Measurements from ENCODE around the gene CHKA.
A peak's percentile ranks its signal among the peaks of the same experiment; 100 is the strongest.

Gene CHKA

GRCh38 chr11:68030318-68031143 is 90.7 kb downstream of the CHKA start, which contains the start of gene NDUFS8:
Gene NDUFS8 (plus strand): TSS chr11:68030681. CDS start chr11:68032152, 1,471 bp downstream.
- DNase-seq = peak; percentile 84

- no peak for DNase-seq
These were observed 92.2 kb downstream of the CHKA start for GRCh38 chr11:68028802-68029545.

- no peak for DNase-seq
These were observed 93.5 kb downstream of the CHKA start for GRCh38 chr11:68027667-68028066.

GRCh38 chr11:68026391-68027105 is 94.6 kb downstream of the CHKA start:
- no peak for DNase-seq

GRCh38 chr11:68025047-68025446 is 96.1 kb downstream of the CHKA start:
- no peak for DNase-seq

- DNase-seq = no peak
These were observed 96.7 kb downstream of the CHKA start for GRCh38 chr11:68024508-68024907.

- DNase-seq = no peak
These were observed 98.7 kb downstream of the CHKA start for GRCh38 chr11:68022531-68022930.

GRCh38 chr11:68021167-68021787 is 99.9 kb downstream of the CHKA start:
- DNase-seq = no peak

- DNase-seq = no peak
These were observed 100.6 kb downstream of the CHKA start for GRCh38 chr11:68020575-68020974.

GRCh38 chr11:68019486-68019885 is 101.7 kb downstream of the CHKA start:
- no peak for DNase-seq

- no peak for DNase-seq
These were observed 102.4 kb downstream of the CHKA start for GRCh38 chr11:68018730-68019190.

GRCh38 chr11:68017980-68018729 is 103.0 kb downstream of the CHKA start:
- no peak for DNase-seq

GRCh38 chr11:68016904-68017817 is 104.0 kb downstream of the CHKA start:
- no peak for DNase-seq

GRCh38 chr11:68016161-68016903 is 104.9 kb downstream of the CHKA start:
- DNase-seq = no peak

GRCh38 chr11:68015467-68015866 is 105.7 kb downstream of the CHKA start:
- no peak for DNase-seq

GRCh38 chr11:68014947-68015447 is 106.2 kb downstream of the CHKA start:
- DNase-seq = no peak

GRCh38 chr11:68014157-68014946 is 106.8 kb downstream of the CHKA start:
- DNase-seq = no peak

GRCh38 chr11:68013611-68014156 is 107.5 kb downstream of the CHKA start:
- DNase-seq = no peak

Measured in NCI-H2107 (cell line).